Raji (cell line): ENCODE results near the gene TMEM26.

Experiments used
- POLR2A ChIP-seq: IDR thresholded peaks from 2 replicates; pipeline ENCODE4 v1.6.1; 2011; ENCODE audit warnings: low read depth, low read length, control low read depth; ENCODE audit not compliant: insufficient read depth

TMEM26 gene

GRCh38 chr10:61391281-61391680, 61.9 kb downstream of the TMEM26 start:
- TF ChIP-seq POLR2A, result no peak

DNA sequence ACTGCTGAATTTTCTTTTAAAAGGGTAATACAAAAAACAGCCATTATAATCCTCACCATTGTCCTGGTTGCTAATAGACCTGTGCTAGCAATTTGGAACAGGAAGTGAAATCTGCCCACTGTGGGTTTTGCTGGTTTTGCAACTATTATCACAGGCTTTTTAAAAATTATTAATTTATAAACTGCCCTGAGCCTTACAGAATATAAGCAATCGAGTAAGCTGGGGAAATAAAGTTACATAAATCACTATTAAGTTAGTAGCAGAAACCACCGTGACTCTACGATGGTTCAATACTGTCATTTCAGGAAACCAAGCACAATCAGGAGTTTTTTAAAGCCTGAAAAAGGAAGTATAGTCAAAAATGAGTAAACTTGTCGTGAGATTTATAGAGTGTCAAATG, 62.3 kb downstream of the TMEM26 start:
- no peak for TF ChIP-seq POLR2A

- no peak for TF ChIP-seq POLR2A
Measured at GRCh38 chr10:61389887-61390286, 63.3 kb downstream of the TMEM26 start.

DNA sequence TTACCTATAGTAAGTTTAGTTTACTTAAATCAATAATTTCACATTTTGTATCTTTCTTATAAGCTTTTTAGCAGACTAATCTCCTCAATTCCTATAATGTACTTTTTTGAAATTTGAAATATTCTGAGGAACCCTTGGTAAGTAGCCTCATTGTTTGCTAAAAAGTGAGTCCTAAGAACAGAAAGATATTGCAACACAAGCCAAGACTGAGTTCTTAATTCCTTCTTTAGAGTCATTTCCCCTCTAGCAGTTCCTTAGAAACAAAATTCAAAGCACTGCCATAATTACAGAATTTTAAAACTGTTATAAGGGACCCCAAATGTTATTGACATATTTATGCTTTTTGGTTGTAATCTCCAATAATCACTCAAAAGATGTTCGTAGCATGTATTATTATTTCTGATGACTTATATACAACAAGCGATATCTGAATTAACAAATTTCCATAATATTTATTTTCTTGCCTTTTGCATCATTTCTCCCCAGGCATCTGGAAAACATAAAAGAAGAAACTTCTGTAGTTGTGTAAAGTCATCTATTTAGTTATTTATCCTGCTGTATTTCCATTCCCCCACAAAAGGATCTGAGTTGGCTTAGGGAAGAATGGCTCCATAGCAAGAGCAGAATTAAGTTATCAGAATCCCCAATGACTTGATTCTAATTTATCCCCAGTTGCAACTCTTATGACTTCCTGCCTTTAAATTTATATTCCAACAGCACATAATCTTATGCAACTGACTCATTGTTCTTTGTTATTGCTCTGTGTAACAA, 67.8 kb downstream of the TMEM26 start:
- no peak for TF ChIP-seq POLR2A

GRCh38 chr10:61378865-61379264, 74.3 kb downstream of the TMEM26 start:
- no peak for TF ChIP-seq POLR2A

- TF ChIP-seq POLR2A, result no peak
Measured at GRCh38 chr10:61376908-61377368, 76.2 kb downstream of the TMEM26 start.

- TF ChIP-seq POLR2A, result no peak
Measured at GRCh38 chr10:61376377-61376776, 76.8 kb downstream of the TMEM26 start.

- TF ChIP-seq POLR2A, result no peak
Measured at GRCh38 chr10:61366365-61366764, 86.8 kb downstream of the TMEM26 start.

DNA sequence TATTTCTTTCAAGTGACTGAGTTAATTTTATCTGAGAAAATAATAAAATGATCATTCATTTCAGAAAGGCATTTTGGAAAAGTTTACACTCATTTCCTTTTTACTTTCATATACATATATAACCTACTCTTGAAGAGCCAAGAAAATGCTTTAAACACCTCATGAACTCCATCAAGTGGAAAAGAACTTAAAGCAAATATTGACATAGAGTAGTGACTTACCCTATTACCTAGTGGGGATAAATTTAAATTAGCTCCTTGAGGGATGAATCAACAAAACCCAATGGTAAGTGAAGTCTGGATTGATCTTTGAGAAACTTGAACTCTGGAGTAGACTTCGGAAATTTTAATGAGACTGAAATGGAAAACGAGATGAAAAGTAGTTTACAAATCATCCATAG, 88.6 kb downstream of the TMEM26 start:
- TF ChIP-seq POLR2A, result no peak

DNA sequence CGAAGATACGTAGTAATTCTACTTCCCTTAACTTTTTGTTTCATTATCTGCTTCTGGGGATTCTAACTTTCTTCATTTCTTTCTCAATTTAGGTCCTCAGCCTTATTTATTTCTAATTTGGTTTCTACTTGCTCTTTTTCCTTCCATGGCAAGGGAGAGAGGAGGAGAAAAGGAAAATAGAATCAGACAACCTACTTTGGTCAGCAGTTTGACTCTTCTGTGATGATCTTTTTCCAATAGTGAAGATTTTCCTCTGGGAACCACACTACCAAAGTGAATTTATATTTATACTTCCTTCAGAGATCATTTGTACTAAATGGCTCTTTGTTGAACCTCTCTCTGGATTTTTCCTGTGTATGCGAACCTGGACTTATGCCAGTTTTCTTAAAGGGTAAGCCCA, 90.2 kb downstream of the TMEM26 start:
- no peak for TF ChIP-seq POLR2A

DNA sequence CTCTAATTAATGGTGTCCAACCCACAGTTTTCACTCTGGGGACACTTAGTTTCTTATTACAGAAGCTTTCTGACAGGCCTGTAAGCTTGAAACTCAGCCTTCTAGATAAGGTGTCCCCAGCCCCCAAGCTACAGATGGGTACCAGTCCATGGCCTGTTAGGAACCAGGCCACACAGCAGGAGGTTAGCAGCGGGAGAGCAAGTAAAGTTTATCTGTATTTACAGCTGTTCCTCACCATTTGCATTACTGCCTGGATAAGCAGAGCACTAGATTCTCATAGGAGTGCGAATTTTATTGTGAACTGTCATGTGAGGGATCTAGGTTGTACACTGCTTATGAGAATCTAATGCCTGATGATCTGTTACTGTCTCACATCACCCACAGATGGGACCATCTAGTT, 93.7 kb downstream of the TMEM26 start:
- TF ChIP-seq POLR2A, result no peak

DNA sequence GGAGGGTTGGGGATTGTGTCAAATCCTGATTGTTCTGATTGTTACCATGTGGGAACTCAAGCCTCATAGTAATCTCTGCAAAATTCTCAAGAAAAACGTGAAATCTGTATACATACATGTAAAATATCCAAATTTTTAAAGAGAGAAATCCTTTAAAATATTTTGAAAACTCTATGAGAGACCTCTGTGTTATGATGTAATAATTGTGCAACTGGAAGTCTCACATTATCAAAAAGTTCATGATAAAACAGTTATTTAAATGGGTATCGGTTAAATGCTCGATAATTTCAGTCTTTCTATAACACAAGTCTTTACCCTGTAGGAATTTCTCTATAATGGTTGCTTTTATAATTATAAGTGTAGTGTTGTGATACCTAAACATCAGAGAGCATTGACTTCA, 95.5 kb downstream of the TMEM26 start:
- TF ChIP-seq POLR2A, result no peak
